B cell (primary cell): Measurements from ENCODE around the gene CHST11. TPM values are rescaled to one million over a fixed set of nuclear protein-coding genes. Genes with fewer than 3 reads are reported as not detected.

Experiments
- ATAC-seq: fragments of 200-7000 bp; cut with Tn5 transposase; one replicate; pipeline ENCODE4 v1.10.0; 2021; ENCODE audit warnings: low read depth, mild to moderate bottlenecking, moderate number of reproducible peaks, moderate library complexity
- CTCF ChIA-PET: fragments of 350-600 bp; sonication (Branson Sonifier 250); formaldehyde crosslinking; loops from one replicate; lab custom pipeline; 2021; ENCODE audit warnings: antibody characterized with exemption, inconsistent platforms; lab: Charles Lee
- POLR2A ChIA-PET: fragments of 350-600 bp; sonication (Branson Sonifier 250); formaldehyde crosslinking; loops from one replicate; lab custom pipeline; 2021; ENCODE audit warnings: antibody characterized with exemption; lab: Charles Lee
- DNase-seq: peaks from one replicate; pipeline ENCODE4 v3.0.0; 2013
- H2AFZ ChIP-seq: 2 replicates; pipeline ENCODE4 v1.6.1; 2012; ENCODE audit warnings: mild to moderate bottlenecking, low read depth, low read length; ENCODE audit not compliant: insufficient read depth, poor library complexity, severe bottlenecking
- H3K27ac ChIP-seq, 2 donors: 1 replicate in 1 of 2; 2 replicates in 1 of 2; pipeline ENCODE4 v1.5.1; 2012 to 2013; ENCODE audit warnings: low read length in 2 of 2, mild to moderate bottlenecking in 2 of 2, moderate library complexity in 1 of 2
- H3K27me3 ChIP-seq, 4 experiments: fragments of 200-600 bp in 1 of 4; sonication (generic) in 1 of 4; replicated peaks in 1 of 4; 1 replicate in 2 of 4; 2 replicates in 2 of 4; pipeline versions ENCODE4 v1.6.1 to v1.7.0; 2013 to 2016; ENCODE audit warnings: low read length in 3 of 4, mild to moderate bottlenecking in 2 of 4, mixed read lengths in 1 of 4, moderate library complexity in 1 of 4; ENCODE audit not compliant: insufficient read depth in 4 of 4, control insufficient read depth in 3 of 4; ENCODE audit errors: control extremely low read depth in 1 of 4
- H3K36me3 ChIP-seq, 2 experiments: replicated peaks in 1 of 2; 1 replicate in 1 of 2; 2 replicates in 1 of 2; pipeline versions ENCODE4 v1.6.1 to v1.7.1; 2013; ENCODE audit warnings: low read length in 1 of 2; ENCODE audit not compliant: insufficient read depth in 2 of 2, control insufficient read depth in 1 of 2; ENCODE audit errors: control extremely low read depth in 1 of 2, extremely low read depth in 1 of 2
- H3K4me1 ChIP-seq, 2 donors: fragments of 200-600 bp in 1 of 2; sonication (generic) in 1 of 2; 1 replicate in 1 of 2; 2 replicates in 1 of 2; pipeline versions ENCODE4 v1.5.1 to v1.6.1; 2013 to 2017; ENCODE audit warnings: low read length in 2 of 2; ENCODE audit not compliant: control insufficient read depth in 2 of 2, insufficient read depth in 2 of 2
- H3K4me2 ChIP-seq: replicated peaks from 2 replicates; pipeline ENCODE3; 2012; ENCODE audit warnings: mild to moderate bottlenecking, low read depth, low read length; ENCODE audit not compliant: poor library complexity, severe bottlenecking
- H3K4me3 ChIP-seq, 5 experiments: fragments of 200-600 bp in 1 of 5; sonication (generic) in 1 of 5; 1 replicate in 3 of 5; 2 replicates in 2 of 5; pipeline versions ENCODE4 v1.5.1 to v1.7.0; 2011 to 2016; ENCODE audit warnings: low read length in 4 of 5, mild to moderate bottlenecking in 4 of 5, low read depth in 2 of 5, control low read depth in 1 of 5, moderate library complexity in 1 of 5; ENCODE audit not compliant: insufficient read depth in 1 of 5; ENCODE audit errors: control extremely low read depth in 1 of 5, extremely low read depth in 1 of 5
- H3K79me2 ChIP-seq: fragments of 200-600 bp; sonication (generic); one replicate; pipeline ENCODE4 v1.6.0; 2016; ENCODE audit warnings: low read length; ENCODE audit not compliant: control insufficient read depth, insufficient read depth
- H3K9ac ChIP-seq: fragments of 200-600 bp; sonication (generic); 2 replicates; pipeline ENCODE4 v1.6.1; 2017; ENCODE audit warnings: mild to moderate bottlenecking, low read length, moderate library complexity
- H3K9me3 ChIP-seq, 3 donors: one replicate each; pipeline versions ENCODE4 v1.6.1 to v1.7.1; 2013; ENCODE audit warnings: low read length in 2 of 3; ENCODE audit not compliant: control insufficient read depth in 2 of 3, insufficient read depth in 1 of 3; ENCODE audit errors: control extremely low read depth in 1 of 3
- H4K20me1 ChIP-seq: 2 replicates; pipeline ENCODE4 v1.6.0; 2012; ENCODE audit warnings: mild to moderate bottlenecking, low read length; ENCODE audit not compliant: insufficient read depth, control insufficient read depth, poor library complexity, severe bottlenecking
- H3K27ac Mint-ChIP-seq: one replicate; pipeline ENCODE4 v1.8.0; 2021; ENCODE audit warnings: mixed read lengths
- H3K27me3 Mint-ChIP-seq: one replicate; pipeline ENCODE4 v1.8.0; 2021; ENCODE audit warnings: mixed read lengths
- H3K4me1 Mint-ChIP-seq: one replicate; pipeline ENCODE4 v1.8.0; 2021; ENCODE audit warnings: mixed read lengths
- H3K4me3 Mint-ChIP-seq: one replicate; pipeline ENCODE4 v1.8.0; 2021; ENCODE audit warnings: mixed read lengths
- H3K9me3 Mint-ChIP-seq: one replicate; pipeline ENCODE4 v1.8.0; 2022; ENCODE audit warnings: mixed read lengths; ENCODE audit not compliant: insufficient read depth
- EZH2 ChIP-seq: IDR thresholded peaks from 2 replicates; pipeline ENCODE4 v1.6.1; 2012; ENCODE audit warnings: borderline replicate concordance, low read depth, mild to moderate bottlenecking, moderate library complexity, low read length; ENCODE audit not compliant: insufficient read depth, poor library complexity, severe bottlenecking
- WGBS: methylation state at CpG from one replicate; pipeline ENCODE4 v1.1.5; 2013; ENCODE audit warnings: missing lambda C conversion rate; ENCODE audit not compliant: insufficient coverage; 5-methylcytosine and 5-hydroxymethylcytosine counted together
- intact Hi-C: fragments of 100-400 bp; cut with micrococcal nuclease; formaldehyde crosslinking; loops from one replicate; pipeline ENCODE4 v1.10.0; 2022
- polyA plus RNA-seq: library from polyadenylated mRNA; depleted of rRNA; stranded (reverse); fragments of >200 nt; gene quantifications from 2 replicates; pipeline ENCODE4 v1.2.3, GENCODE V29; 2012
- total RNA-seq, 2 donors: library from RNA; stranded (reverse); fragments of 120-200 nt in 1 of 2; gene quantifications; 1 replicate in 1 of 2; 2 replicates in 1 of 2; pipeline versions ENCODE4 v1.2.3 to v1.2.4, GENCODE V29; 2013 to 2022
- TF ChIP-seq, protein P1 (sequence below): fragments of 200-600 bp; IDR thresholded peaks from one replicate; pipeline ENCODE4 v1.8.0; 2022; ENCODE audit warnings: antibody characterized with exemption, mild to moderate bottlenecking

The CHST11 gene
- total and polyA plus RNA-seq, 2 donors (not counting 1 experiment from before 2014, with no cell fraction given), result 46.3 to 152 TPM

- Mint-ChIP-seq H3K4me3 (no peak overlapping the region), H3K27me3 (no peaks in the 10 kb centered on the region), H3K4me1 (peaks cover 44% of the 10 kb centered on the region), H3K27ac (no peak overlapping the region), H3K9me3 (no peaks in the 10 kb centered on the region)
- intact Hi-C loops, result no loop called here
- H3K4me2 ChIP-seq, result no peak overlapping the region
- no peak overlapping the region for H3K27ac ChIP-seq
- H3K79me2 ChIP-seq, result peaks cover 96% of the 10 kb centered on the region
- peaks cover 0 to 10% (median 0%) of the 10 kb centered on the region in 3 donors for H3K9me3 ChIP-seq
- H3K36me3 ChIP-seq, result peaks cover 0 to 16% of the 10 kb centered on the region in 2 experiments
- no peak overlapping the region for H3K9ac ChIP-seq
- ATAC-seq (no peak), DNase-seq (no peak)
- no peak for TF ChIP-seq EZH2
- TF ChIP-seq, protein P1, sequence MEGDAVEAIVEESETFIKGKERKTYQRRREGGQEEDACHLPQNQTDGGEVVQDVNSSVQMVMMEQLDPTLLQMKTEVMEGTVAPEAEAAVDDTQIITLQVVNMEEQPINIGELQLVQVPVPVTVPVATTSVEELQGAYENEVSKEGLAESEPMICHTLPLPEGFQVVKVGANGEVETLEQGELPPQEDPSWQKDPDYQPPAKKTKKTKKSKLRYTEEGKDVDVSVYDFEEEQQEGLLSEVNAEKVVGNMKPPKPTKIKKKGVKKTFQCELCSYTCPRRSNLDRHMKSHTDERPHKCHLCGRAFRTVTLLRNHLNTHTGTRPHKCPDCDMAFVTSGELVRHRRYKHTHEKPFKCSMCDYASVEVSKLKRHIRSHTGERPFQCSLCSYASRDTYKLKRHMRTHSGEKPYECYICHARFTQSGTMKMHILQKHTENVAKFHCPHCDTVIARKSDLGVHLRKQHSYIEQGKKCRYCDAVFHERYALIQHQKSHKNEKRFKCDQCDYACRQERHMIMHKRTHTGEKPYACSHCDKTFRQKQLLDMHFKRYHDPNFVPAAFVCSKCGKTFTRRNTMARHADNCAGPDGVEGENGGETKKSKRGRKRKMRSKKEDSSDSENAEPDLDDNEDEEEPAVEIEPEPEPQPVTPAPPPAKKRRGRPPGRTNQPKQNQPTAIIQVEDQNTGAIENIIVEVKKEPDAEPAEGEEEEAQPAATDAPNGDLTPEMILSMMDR, result no peak
- H4K20me1 ChIP-seq, result no peaks in the 10 kb centered on the region
- ChIA-PET CTCF (interaction anchor here (1.4 to 2.8 kb wide), 2 partner anchors 152 to 227 kb away, joined by 3 to 12 read pairs; partner anchors contain the start of gene CHST11), POLR2A (no interaction called here)
- no CpG with 5 or more reads among the region's 4 CpGs for WGBS
- peaks cover 12 to 21% of the 10 kb centered on the region in 2 donors for H3K4me1 ChIP-seq
- no peak overlapping the region for H2AFZ ChIP-seq
- no peak overlapping the region for H3K4me3 ChIP-seq
- no peaks in the 10 kb centered on the region for H3K27me3 ChIP-seq
Measured at GRCh38 chr12:104608998-104609397, 152.2 kb downstream of the CHST11 start.

DNA sequence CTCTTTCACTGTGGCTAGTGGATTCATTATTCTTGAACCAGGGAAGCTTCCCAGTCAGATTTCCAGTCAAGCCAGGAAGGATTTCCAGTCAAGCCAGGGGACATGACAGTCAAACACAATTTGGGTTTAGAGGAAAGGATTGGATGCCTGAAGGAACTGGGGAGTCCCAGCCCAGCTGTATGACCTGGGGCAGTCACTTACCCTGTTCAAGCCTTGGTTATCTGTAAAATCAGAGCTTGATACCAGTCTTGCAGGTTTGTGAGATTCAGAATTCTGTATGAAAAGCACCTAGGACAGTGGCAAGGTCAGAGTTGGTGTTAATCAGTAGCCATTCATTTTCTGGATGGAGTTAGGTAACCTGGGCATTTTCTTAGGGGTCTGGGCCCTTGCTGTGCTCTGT, 152.7 kb downstream of the CHST11 start:
- no peak overlapping the region for H3K27ac ChIP-seq
- H4K20me1 ChIP-seq, result no peaks in the 10 kb centered on the region
- CTCF ChIA-PET, result interaction anchor here (1.4 to 2.8 kb wide), 2 partner anchors 152 to 228 kb away, joined by 3 to 12 read pairs; partner anchors contain the start of gene CHST11
- H3K27me3 ChIP-seq, result no peaks in the 10 kb centered on the region
- TF ChIP-seq, protein P1, result no peak
- no peak for TF ChIP-seq EZH2
- Mint-ChIP-seq H3K27me3 (no peaks in the 10 kb centered on the region), H3K4me1 (peaks cover 40% of the 10 kb centered on the region), H3K9me3 (no peaks in the 10 kb centered on the region), H3K27ac (no peak overlapping the region), H3K4me3 (no peak overlapping the region)
- intact Hi-C loops, result no loop called here
- DNase-seq (no peak), ATAC-seq (no peak)
- H3K9me3 ChIP-seq, result peaks cover 0 to 10% (median 0%) of the 10 kb centered on the region in 3 donors
- POLR2A ChIA-PET, result no interaction called here
- H2AFZ ChIP-seq, result no peak overlapping the region
- no peak overlapping the region for H3K4me2 ChIP-seq
- peaks cover 0 to 16% of the 10 kb centered on the region in 2 experiments for H3K36me3 ChIP-seq
- H3K9ac ChIP-seq, result no peak overlapping the region
- peaks cover 7 to 17% of the 10 kb centered on the region in 2 donors for H3K4me1 ChIP-seq
- no peak overlapping the region for H3K4me3 ChIP-seq
- peaks cover 96% of the 10 kb centered on the region for H3K79me2 ChIP-seq
